ENCODE data around the gene SOX12. TPM values are rescaled to one million over a fixed set of nuclear protein-coding genes. Genes with fewer than 3 reads are reported as not detected.

Gene SOX12
- total RNA-seq, 2 donors from 2014 or later = 5.2 to 8.3 TPM

DNA sequence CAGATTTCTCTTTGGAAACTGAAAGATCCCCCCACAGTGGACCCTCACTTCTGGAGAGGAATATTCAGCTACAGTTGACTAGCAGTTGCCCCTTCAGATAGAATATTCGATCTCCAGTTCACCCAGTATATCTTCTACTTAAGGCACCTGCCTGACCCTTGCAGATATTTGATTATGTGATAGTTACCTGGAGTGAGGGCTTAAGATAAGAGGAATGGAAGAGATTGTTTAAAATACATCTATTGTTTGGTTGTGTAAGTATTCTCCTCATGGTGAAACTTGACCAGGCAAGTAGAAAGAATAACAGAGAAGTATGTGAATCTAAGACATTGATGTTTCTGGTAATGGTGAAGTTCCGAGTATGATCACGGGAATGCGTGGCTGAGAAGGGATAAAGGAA is 29.5 kb upstream of the SOX12 start:
- no peaks in the 10 kb centered on the region for H3K9me3 ChIP-seq (ENCODE audit: control insufficient read depth, low read length, poor library complexity, severe bottlenecking)
- peaks cover 4% of the 10 kb centered on the region for H3K36me3 Mint-ChIP-seq (ENCODE audit: low read depth)
- H3K27me3 Mint-ChIP-seq = no peaks in the 10 kb centered on the region
- no peak for DNase-seq
- no peak for ATAC-seq
- peaks cover 25% of the 10 kb centered on the region for H3K4me1 Mint-ChIP-seq
- peak overlapping the region; percentile 98 for H3K27ac Mint-ChIP-seq
- H3K4me3 Mint-ChIP-seq = peak overlapping the region; percentile 100

DNA sequence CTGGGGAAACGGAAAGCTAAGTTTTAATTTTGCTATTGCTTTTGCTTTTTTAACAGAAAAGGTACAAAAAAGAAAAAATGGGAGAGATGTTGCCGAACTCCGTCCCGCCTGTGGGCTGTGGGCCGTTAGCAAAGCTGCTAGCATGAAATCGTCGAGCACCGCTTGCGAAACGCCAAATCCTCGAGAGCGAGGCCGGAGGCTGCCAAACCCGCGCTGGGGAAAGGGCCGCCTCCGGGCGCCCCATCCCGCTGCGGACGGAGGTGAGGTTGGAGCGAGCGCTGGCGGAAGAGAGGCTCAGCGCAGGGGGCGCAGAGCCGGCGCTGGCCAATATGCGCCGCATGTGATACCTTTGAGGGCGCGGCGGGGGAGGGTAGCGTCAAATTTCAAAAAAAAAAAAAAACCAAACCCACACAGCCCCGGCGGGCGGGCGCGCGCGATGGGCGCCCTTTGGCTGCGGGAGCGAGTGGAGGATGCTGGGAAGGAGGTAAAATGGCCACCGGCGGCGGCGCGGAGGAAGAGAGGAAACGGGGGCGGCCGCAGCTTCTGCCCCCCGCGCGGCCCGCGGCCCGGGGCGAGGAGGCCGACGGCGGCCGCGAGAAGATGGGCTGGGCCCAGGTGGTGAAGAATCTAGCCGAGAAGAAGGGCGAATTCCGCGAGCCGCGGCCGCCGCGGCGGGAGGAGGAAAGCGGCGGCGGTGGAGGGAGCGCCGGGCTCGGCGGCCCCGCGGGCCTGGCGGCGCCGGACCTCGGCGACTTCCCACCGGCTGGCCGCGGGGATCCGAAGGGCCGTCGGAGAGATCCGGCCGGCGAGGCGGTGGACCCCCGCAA is 28.0 kb upstream of the SOX12 start, which contains the start of gene ZCCHC3:
Gene ZCCHC3 (plus strand): TSS at position 473 of the 827 bp plus-strand sequence. CDS start 17 bp downstream, at position 490.
- peak within 1 kb of the TSS; percentile 100 for H3K4me3 Mint-ChIP-seq
- peak; percentile 71 to 77 (median 76) for DNase-seq
- H3K27me3 Mint-ChIP-seq = no peaks in the 10 kb centered on the region

DNA sequence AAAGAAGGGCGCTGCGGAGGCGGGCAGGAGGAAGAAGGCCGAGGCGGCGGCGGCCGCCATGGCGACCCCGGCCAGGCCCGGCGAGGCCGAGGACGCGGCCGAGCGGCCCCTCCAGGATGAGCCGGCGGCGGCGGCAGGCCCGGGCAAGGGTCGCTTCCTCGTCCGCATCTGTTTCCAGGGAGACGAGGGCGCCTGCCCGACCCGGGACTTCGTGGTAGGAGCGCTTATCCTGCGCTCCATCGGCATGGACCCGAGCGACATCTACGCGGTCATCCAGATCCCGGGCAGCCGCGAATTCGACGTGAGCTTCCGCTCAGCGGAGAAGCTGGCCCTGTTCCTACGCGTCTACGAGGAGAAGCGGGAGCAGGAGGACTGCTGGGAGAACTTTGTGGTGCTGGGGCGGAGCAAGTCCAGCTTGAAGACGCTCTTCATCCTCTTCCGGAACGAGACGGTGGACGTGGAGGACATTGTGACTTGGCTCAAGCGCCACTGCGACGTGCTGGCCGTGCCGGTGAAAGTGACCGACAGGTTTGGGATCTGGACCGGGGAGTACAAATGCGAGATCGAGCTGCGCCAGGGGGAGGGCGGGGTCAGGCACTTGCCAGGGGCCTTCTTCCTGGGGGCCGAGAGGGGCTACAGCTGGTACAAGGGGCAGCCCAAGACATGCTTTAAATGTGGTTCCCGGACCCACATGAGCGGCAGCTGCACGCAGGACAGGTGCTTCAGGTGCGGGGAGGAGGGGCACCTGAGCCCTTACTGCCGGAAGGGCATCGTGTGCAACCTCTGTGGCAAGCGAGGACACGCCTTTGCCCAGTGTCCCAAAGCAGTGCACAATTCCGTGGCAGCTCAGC is 27.2 kb upstream of the SOX12 start:
- H3K27ac Mint-ChIP-seq = peak overlapping the region; percentile 98
- ATAC-seq = peak; percentile 42
- no peaks in the 10 kb centered on the region for H3K27me3 Mint-ChIP-seq
- peak; percentile 8 to 23 (median 18) for DNase-seq
- peaks cover 4% of the 10 kb centered on the region for H3K36me3 Mint-ChIP-seq (ENCODE audit: low read depth)
- H3K4me3 Mint-ChIP-seq = peak overlapping the region; percentile 100
- no peaks in the 10 kb centered on the region for H3K9me3 ChIP-seq (ENCODE audit: control insufficient read depth, low read length, poor library complexity, severe bottlenecking)
- peaks cover 33% of the 10 kb centered on the region for H3K4me1 Mint-ChIP-seq

More for the DNA sequence above, 28.0 kb upstream of the SOX12 start, which contains the start of gene ZCCHC3:
- peak; percentile 89 for ATAC-seq
- H3K9me3 ChIP-seq (ENCODE audit: control insufficient read depth, low read length, poor library complexity, severe bottlenecking) = no peaks in the 10 kb centered on the region
- peaks cover 33% of the 10 kb centered on the region for H3K4me1 Mint-ChIP-seq
- peaks cover 4% of the 10 kb centered on the region for H3K36me3 Mint-ChIP-seq (ENCODE audit: low read depth)
- peak within 1 kb of the TSS; percentile 98 for H3K27ac Mint-ChIP-seq

DNA sequence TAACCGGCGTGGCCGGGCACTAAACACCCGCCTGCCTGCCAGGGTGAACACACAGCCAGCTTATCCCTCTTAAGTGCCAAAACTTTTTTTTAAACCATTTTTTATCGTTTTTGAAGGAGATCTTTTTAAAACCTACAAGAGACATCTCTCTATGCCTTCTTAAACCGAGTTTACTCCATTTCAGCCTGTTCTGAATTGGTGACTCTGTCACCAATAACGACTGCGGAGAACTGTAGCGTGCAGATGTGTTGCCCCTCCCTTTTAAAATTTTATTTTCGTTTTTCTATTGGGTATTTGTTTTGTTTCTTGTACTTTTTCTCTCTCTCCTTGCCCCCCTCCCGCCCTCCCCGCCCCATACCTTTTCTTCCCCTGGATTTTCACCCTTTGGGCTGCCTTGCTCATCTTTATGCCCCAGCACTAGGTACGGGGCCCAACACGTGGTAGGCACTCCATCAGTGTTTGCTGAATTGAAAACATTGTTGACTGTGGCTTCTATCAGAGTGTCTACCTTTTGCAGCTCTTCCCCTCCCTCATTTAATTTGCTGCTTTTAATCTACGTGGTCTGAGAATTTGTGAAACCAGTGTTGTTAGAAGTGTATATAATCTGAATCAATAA is 26.5 kb upstream of the SOX12 start:
- H3K9me3 ChIP-seq (ENCODE audit: control insufficient read depth, low read length, poor library complexity, severe bottlenecking) = no peaks in the 10 kb centered on the region
- Mint-ChIP-seq H3K27me3 (no peaks in the 10 kb centered on the region), H3K4me3 (peak overlapping the region; percentile 100), H3K4me1 (peaks cover 33% of the 10 kb centered on the region), H3K27ac (peak overlapping the region; percentile 98), H3K36me3 (ENCODE audit: low read depth) (peaks cover 4% of the 10 kb centered on the region)
- ATAC-seq (peak; percentile 19), DNase-seq (no peak)

DNA sequence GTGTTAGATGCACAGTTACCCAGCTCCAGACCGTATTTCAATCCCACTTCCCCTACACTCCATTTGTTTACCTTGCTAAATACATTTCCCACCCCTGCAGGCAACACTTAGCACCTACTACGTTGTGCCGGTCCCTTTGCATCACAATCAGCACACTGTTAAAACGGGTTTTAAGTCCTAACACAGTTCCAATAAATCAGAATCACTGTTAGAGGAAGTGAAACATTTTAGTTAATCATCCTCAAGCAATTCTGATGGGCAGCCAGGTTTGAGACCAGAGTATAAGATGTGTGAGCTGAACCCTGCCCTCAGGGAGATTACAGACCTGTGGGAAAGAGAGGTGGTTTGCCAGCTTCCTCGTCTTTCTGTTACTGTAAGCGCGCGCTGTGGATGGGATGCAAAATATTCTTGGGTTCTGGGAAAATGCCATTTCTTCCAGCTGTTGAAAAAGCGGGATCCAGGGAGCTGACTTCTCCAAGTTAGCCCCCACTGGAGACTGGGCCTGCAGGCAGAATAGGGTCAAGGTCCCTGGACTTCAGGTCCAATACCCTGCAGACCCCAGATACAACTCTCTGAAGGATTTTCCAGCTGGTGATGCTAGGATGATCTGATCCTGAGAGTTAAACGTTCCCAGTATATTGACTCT is 24.9 kb upstream of the SOX12 start:
- no peak for ATAC-seq
- Mint-ChIP-seq H3K36me3 (ENCODE audit: low read depth) (peaks cover 4% of the 10 kb centered on the region), H3K4me1 (peaks cover 29% of the 10 kb centered on the region), H3K27ac (peak overlapping the region; percentile 54), H3K27me3 (no peaks in the 10 kb centered on the region), H3K4me3 (peak overlapping the region; percentile 74)
- no peak for DNase-seq
- H3K9me3 ChIP-seq (ENCODE audit: control insufficient read depth, low read length, poor library complexity, severe bottlenecking) = no peaks in the 10 kb centered on the region

DNA sequence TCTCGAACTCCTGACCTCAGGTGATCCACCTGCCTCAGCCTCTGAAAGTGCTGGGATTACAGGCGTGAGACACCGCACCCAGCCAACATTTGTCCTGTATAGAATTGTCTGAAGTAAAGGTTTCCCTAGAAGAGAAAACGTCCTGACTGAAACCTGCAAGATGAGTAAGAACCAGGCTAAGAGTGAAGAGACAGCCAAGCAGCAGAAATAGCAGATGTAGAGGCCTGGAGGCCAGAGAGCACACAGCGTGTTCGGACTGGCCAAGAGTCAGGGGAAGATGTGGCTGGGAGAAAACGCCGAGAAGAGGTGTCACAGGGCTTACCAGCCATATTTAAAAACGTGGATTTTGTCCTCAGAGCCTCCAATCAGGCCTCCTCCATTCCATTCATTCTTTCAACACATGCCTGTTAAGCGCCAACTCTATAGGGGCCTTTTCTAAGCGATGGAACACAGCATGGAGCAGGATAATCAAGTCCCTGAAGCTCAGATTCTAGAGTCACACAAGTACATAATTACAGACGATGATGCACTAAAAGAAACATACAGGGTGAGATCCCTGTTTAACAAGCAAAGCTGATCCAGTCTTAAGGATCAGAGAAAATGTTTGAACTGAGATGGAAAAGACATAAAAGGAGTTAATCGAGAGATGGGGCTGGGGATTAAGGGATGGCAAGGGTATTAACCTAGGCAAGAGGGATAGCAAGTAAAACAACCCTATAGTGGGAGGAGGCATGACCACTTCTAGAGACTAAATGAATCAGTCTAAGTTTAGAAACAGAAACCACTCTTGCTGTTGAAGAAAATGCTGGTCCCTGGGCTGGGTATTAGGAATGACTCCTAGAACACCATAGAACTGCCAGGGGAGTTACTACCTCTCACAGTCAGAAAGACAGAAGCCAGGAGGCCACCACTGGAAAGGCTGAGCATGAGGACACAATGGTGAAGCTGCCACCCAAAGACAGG is 23.2 kb upstream of the SOX12 start:
- H3K9me3 ChIP-seq (ENCODE audit: control insufficient read depth, low read length, poor library complexity, severe bottlenecking) = no peaks in the 10 kb centered on the region
- Mint-ChIP-seq H3K4me3 (no peak overlapping the region), H3K4me1 (peaks cover 25% of the 10 kb centered on the region), H3K36me3 (ENCODE audit: low read depth) (peaks cover 4% of the 10 kb centered on the region), H3K27me3 (no peaks in the 10 kb centered on the region), H3K27ac (peak overlapping the region; percentile 65)
- DNase-seq = no peak
- ATAC-seq = no peak

DNA sequence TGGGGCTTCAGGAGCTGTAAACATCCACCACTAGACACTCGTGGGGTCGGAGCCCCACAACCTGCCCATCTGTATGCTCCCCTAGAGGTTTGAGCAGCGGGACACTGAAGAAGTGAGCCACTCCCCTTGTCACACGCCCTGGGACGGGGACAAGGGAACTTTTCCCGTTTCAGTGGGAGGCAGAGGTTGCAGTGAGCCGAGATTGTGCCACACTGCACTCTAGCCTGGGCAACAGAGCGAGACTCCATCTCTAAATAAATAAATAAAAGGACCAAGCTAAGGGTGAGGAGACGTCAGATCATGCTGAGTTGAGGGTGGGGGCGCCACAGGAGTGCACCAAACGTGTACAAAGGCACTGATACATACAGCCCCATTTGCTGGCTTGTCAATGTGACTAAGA is 19.6 kb upstream of the SOX12 start:
- H3K27ac Mint-ChIP-seq = no peak overlapping the region
- H3K4me3 Mint-ChIP-seq = no peak overlapping the region
- DNase-seq = no peak
- peaks cover 17% of the 10 kb centered on the region for H3K4me1 Mint-ChIP-seq
- H3K36me3 Mint-ChIP-seq (ENCODE audit: low read depth) = no peaks in the 10 kb centered on the region
- no peak for ATAC-seq
- H3K27me3 Mint-ChIP-seq = no peaks in the 10 kb centered on the region
- H3K9me3 ChIP-seq (ENCODE audit: control insufficient read depth, low read length, poor library complexity, severe bottlenecking) = no peaks in the 10 kb centered on the region

DNA sequence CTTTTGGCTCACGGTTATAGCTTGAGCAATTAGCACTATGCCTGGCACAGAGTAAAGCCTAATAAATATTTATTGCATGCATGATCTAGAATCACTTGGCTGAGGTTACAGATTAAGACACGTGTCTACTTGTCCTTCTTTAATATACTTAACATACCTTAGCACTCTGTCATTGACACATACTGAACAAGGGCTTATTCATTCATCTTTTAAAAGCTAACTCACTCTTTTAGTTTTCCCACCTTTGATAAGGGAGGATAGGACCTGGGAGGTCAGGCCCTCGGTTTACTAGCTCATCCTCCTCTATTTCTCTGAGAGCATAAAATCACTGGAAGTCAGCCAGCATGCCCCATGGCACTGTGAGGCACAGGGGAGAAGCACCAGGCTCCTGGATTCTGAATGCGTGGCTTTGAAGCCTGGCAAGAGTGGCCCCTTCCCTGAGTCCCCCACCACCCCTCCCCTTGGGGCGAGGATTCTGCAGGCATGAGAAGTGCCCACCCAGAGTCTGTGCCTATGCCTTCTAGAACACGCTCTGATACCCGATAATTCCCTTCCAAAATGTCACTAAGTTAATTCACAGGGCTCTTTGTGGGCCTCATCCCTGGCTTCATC is 16.8 kb upstream of the SOX12 start:
- H3K9me3 ChIP-seq (ENCODE audit: control insufficient read depth, low read length, poor library complexity, severe bottlenecking) = no peaks in the 10 kb centered on the region
- DNase-seq (no peak), ATAC-seq (no peak)
- Mint-ChIP-seq H3K27ac (no peak overlapping the region), H3K4me3 (no peak overlapping the region), H3K36me3 (ENCODE audit: low read depth) (no peaks in the 10 kb centered on the region), H3K27me3 (no peaks in the 10 kb centered on the region), H3K4me1 (peaks cover 10% of the 10 kb centered on the region)

DNA sequence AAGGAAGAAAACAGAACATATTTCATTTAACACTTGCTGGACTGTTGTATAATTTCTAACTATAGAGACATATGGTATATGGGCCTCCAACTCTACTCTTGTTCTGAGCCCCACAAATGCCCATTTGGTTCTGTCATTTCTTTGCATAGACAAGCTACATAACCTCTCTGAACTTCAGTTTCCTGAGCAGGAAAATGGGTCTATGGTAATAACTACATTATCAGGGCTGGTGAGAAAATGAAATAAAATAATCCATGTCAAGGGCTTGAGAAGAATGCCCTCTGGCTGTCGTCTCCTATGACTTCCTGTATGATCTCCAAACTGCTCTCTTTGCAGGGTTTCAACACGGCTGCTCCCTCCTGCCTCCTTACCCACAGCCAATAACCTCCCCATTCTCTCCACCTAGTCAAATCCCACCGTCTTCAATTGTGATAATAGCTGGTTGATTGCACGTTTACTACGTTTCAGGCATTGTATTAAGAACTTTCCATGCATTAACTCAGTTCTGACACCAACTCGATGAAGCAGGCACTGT is 16.0 kb upstream of the SOX12 start:
- no peak for ATAC-seq
- no peak for DNase-seq
- Mint-ChIP-seq H3K36me3 (ENCODE audit: low read depth) (no peaks in the 10 kb centered on the region), H3K4me3 (peak overlapping the region; percentile 28), H3K4me1 (peaks cover 10% of the 10 kb centered on the region), H3K27me3 (peaks cover 4% of the 10 kb centered on the region), H3K27ac (peak overlapping the region; percentile 41)
- no peaks in the 10 kb centered on the region for H3K9me3 ChIP-seq (ENCODE audit: control insufficient read depth, low read length, poor library complexity, severe bottlenecking)

DNA sequence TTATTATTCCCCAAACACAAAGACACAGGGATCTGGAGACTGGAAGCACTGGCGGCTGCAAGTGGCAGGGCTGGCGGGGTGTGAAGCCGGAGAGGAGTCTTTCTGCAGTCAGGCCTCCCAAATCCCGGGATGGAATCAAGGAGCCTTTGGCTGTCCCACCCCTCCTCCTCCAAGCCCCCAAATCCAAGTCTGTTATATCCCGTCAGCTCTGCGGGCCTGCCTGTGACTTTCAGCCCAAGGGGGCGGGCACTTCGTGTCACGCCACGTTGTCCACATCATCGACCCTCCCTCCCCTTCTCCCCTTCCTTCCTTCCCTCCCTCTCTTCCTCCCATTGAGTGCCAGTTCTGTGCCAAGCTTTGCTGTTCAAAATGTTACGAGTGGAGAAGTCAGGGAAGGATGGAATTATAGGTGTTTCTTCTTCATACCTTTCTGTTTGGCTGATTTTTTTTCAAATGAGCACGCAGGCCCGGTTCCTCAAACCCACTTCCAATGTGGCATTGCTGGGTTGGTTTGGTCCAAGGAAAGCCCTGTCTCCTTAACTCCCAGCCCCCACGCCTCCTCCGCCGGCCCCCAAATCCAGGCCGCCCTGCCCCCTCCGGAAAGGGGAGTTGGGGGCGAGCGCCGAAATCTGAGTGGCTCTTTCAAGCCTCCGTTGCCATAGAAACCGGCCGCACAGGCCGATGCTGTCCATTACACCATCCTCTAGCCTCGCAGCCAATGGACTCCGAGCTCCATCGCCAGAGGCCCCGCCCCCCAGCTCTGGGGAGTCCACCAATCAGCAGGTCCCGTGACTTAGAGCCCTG is 15.3 kb upstream of the SOX12 start:
- Mint-ChIP-seq H3K4me3 (peak overlapping the region; percentile 62), H3K27me3 (peaks cover 4% of the 10 kb centered on the region), H3K36me3 (ENCODE audit: low read depth) (no peaks in the 10 kb centered on the region), H3K4me1 (peaks cover 10% of the 10 kb centered on the region), H3K27ac (peak overlapping the region; percentile 41)
- ATAC-seq (peak; percentile 99), DNase-seq (peak; percentile 42 to 52 (median 51))
- H3K9me3 ChIP-seq (ENCODE audit: control insufficient read depth, low read length, poor library complexity, severe bottlenecking) = no peaks in the 10 kb centered on the region

DNA sequence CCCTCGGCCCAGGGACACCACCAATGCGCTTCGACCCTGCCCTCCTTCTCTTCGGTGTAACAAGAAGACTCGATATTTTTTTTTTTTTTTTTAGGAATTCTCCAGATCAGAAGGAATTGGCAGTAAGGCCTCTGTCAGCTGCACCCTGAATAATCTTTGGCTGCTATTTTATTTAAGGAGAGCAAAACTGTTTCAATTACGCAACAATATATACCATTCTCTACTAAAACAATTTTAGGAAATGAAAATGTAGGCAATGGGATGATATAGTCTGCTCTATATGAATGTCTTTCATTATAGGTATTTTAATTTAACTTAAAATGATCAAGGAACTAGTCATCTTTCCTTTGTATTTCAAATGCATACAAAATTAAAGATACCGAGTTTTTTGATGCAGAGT is 14.7 kb upstream of the SOX12 start:
- no peaks in the 10 kb centered on the region for H3K9me3 ChIP-seq (ENCODE audit: control insufficient read depth, low read length, poor library complexity, severe bottlenecking)
- DNase-seq (no peak), ATAC-seq (no peak)
- H3K27ac Mint-ChIP-seq = no peak overlapping the region
- H3K4me3 Mint-ChIP-seq = peak overlapping the region; percentile 62
- peaks cover 10% of the 10 kb centered on the region for H3K4me1 Mint-ChIP-seq
- no peaks in the 10 kb centered on the region for H3K36me3 Mint-ChIP-seq (ENCODE audit: low read depth)
- peaks cover 4% of the 10 kb centered on the region for H3K27me3 Mint-ChIP-seq

Data from T-helper 17 cell (primary cell).